OCI-LY7 (cell line): Measurements from ENCODE around the gene TULP4. TPM values are rescaled to one million over a fixed set of nuclear protein-coding genes. Genes with fewer than 3 reads are reported as not detected.

ENCODE experiments used
- BruUV-seq: library from RNA; stranded (reverse); fragments of 400-500 nt; replicated peaks from 2 replicates; lab custom pipeline; 2021; lab: Mats Ljungman, UMichigan
- CTCF ChIA-PET: fragments of 300-600 bp; sonication (Branson Sonifier 250); formaldehyde crosslinking; loops from one replicate; lab custom pipeline; 2022; ENCODE audit warnings: antibody characterized with exemption; ENCODE audit not compliant: unreplicated experiment; lab: Charles Lee
- POLR2A ChIA-PET: fragments of 300-600 bp; sonication (Branson Sonifier 250); formaldehyde crosslinking; loops from one replicate; lab custom pipeline; 2022; ENCODE audit warnings: antibody characterized with exemption; lab: Charles Lee
- DNase-seq: peaks from one replicate; pipeline ENCODE4 v3.0.0-alpha.2; 2015; ENCODE audit warnings: low spot score
- H2AFZ ChIP-seq: fragments of 200-600 bp; sonication (generic), shearing (Covaris generic); 2 replicates; pipeline ENCODE4 v1.6.1; 2014; ENCODE audit warnings: mild to moderate bottlenecking, antibody characterized with exemption, low read length, moderate library complexity
- H3K27ac ChIP-seq: fragments of 200-600 bp; sonication (generic); 2 replicates; pipeline ENCODE4 v1.5.1; 2014; ENCODE audit warnings: mixed run types, low read depth, mild to moderate bottlenecking, moderate library complexity, low read length, inconsistent platforms; ENCODE audit not compliant: poor library complexity, severe bottlenecking
- H3K36me3 ChIP-seq: fragments of 200-600 bp; sonication (generic); 2 replicates; pipeline ENCODE4 v1.6.1; 2014; ENCODE audit warnings: mild to moderate bottlenecking, antibody characterized with exemption, low read length, moderate library complexity, mixed read lengths; ENCODE audit not compliant: insufficient read depth
- H3K4me1 ChIP-seq: fragments of 200-600 bp; sonication (generic); 2 replicates; pipeline ENCODE4 v1.5.1; 2014; ENCODE audit warnings: mild to moderate bottlenecking, low read length; ENCODE audit not compliant: insufficient read depth, poor library complexity, severe bottlenecking
- H3K4me2 ChIP-seq: fragments of 200-600 bp; sonication (generic); 2 replicates; pipeline ENCODE4 v1.6.1; 2014; ENCODE audit warnings: mild to moderate bottlenecking, low read length
- H3K4me3 ChIP-seq: fragments of 200-600 bp; sonication (generic); 2 replicates; pipeline ENCODE4 v1.5.1; 2014; ENCODE audit warnings: mild to moderate bottlenecking, low read depth, low read length; ENCODE audit not compliant: poor library complexity, severe bottlenecking
- H3K79me2 ChIP-seq: fragments of 200-600 bp; sonication (generic); 2 replicates; pipeline ENCODE4 v1.6.1; 2016; ENCODE audit warnings: low read depth, mild to moderate bottlenecking, low read length, moderate library complexity, mixed read lengths; ENCODE audit not compliant: insufficient read depth
- H3K9me2 ChIP-seq: fragments of 200-600 bp; sonication (generic); 2 replicates; pipeline ENCODE4 v1.6.1; 2016; ENCODE audit warnings: mild to moderate bottlenecking, low read length, mixed read lengths; ENCODE audit not compliant: insufficient read depth
- H3K9me3 ChIP-seq: fragments of 200-600 bp; sonication (generic); 2 replicates; pipeline ENCODE4 v1.6.1; 2014; ENCODE audit warnings: mild to moderate bottlenecking, mixed run types, low read length, mixed read lengths
- H4K20me1 ChIP-seq: fragments of 200-600 bp; sonication (generic); 2 replicates; pipeline ENCODE4 v1.6.1; 2014; ENCODE audit warnings: mild to moderate bottlenecking, antibody characterized with exemption, low read length, moderate library complexity, mixed read lengths; ENCODE audit not compliant: insufficient read depth
- EZH2phosphoT487 ChIP-seq: fragments of 200-600 bp; sonication (generic); IDR thresholded peaks from 2 replicates; pipeline ENCODE4 v1.6.1; 2018; ENCODE audit warnings: low read depth, borderline replicate concordance, mild to moderate bottlenecking, mixed run types, antibody characterized with exemption, low read length, moderate library complexity, mixed read lengths
- intact Hi-C: fragments of 100-400 bp; cut with micrococcal nuclease; formaldehyde crosslinking; loops from one replicate; pipeline ENCODE4 v1.10.0; 2022; ENCODE audit not compliant: unreplicated experiment
- total RNA-seq, 2 experiments: library from RNA; depleted of rRNA in 1 of 2; stranded (reverse); fragments of >200 nt in 1 of 2; shearing (Covaris generic) in 1 of 2; gene quantifications; 2 replicates each; pipeline ENCODE4 v1.2.3, GENCODE V29; 2014 to 2022
- TF ChIP-seq, protein P1 (sequence below): fragments of 200-600 bp; sonication (generic); conservative IDR thresholded peaks from 2 replicates; pipeline ENCODE4 v1.5.1; 2014; ENCODE audit warnings: mild to moderate bottlenecking, antibody characterized with exemption, low read length, moderate library complexity, mixed read lengths

TULP4 gene
- total RNA-seq, 2 experiments from 2014 or later = 62.1 to 64.8 TPM

DNA sequence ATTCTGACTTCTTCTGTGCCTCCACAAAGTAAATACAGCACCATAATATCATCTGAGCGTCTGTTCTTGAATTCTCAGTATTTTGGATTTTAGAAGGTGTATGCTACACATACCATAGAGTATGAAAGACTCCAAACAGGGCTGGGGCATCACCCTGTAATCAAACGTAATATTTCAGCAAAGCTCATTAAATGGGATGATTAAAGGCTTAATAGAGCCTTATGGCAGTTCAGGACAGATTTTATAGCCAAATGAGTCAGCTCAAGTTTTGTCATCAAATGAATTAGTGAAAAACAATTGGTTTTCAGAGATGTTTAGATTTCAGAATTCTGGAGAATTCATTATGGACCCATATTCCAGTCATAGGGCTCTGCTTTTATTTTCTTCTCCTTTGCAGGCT is 68.9 kb downstream of the TULP4 start:
- intact Hi-C loops = no loop called here
- no peak for DNase-seq
- Histone ChIP-seq H3K4me3 (no peak overlapping the region), H3K4me1 (no peaks in the 10 kb centered on the region), H3K36me3 (no peaks in the 10 kb centered on the region), H3K27ac (no peak overlapping the region), H4K20me1 (no peaks in the 10 kb centered on the region), H3K9me2 (no peaks in the 10 kb centered on the region), H2AFZ (no peak overlapping the region), H3K4me2 (no peak overlapping the region), H3K79me2 (no peaks in the 10 kb centered on the region), H3K9me3 (no peaks in the 10 kb centered on the region)
- TF ChIP-seq, protein P1, sequence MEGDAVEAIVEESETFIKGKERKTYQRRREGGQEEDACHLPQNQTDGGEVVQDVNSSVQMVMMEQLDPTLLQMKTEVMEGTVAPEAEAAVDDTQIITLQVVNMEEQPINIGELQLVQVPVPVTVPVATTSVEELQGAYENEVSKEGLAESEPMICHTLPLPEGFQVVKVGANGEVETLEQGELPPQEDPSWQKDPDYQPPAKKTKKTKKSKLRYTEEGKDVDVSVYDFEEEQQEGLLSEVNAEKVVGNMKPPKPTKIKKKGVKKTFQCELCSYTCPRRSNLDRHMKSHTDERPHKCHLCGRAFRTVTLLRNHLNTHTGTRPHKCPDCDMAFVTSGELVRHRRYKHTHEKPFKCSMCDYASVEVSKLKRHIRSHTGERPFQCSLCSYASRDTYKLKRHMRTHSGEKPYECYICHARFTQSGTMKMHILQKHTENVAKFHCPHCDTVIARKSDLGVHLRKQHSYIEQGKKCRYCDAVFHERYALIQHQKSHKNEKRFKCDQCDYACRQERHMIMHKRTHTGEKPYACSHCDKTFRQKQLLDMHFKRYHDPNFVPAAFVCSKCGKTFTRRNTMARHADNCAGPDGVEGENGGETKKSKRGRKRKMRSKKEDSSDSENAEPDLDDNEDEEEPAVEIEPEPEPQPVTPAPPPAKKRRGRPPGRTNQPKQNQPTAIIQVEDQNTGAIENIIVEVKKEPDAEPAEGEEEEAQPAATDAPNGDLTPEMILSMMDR = no peak
- no peak for TF ChIP-seq EZH2phosphoT487
- ChIA-PET POLR2A (interaction anchor here (1.0 kb wide), 1 partner anchor 316 kb away, joined by 3 read pairs; no protein-coding TSS in a partner anchor), CTCF (no interaction called here)
- no TSS peak for BruUV-seq

DNA sequence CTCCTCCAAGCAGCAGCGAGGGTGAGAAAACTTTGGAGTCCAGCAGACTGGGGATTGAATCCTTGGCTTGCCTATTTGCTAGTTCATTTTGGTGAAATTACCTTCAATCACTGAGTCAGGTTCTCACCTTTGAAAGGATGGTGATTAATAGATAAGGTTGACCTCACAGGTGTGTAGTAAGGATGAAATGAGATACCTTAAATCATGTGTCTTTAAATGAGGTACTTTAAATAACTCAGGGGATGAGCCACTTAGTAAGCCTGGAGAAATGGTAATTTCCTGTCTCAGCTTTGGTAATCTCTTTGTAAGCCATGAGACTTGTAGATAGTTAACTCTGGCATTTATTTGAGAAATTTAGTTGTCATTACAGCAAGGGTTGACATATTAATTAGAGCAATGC is 70.2 kb downstream of the TULP4 start:
- ChIA-PET POLR2A (no interaction called here), CTCF (no interaction called here)
- no peak overlapping the region for H3K4me3 ChIP-seq
- H3K9me3 ChIP-seq = no peaks in the 10 kb centered on the region
- BruUV-seq = no TSS peak
- H4K20me1 ChIP-seq = no peaks in the 10 kb centered on the region
- no peak overlapping the region for H3K27ac ChIP-seq
- no peak overlapping the region for H3K4me2 ChIP-seq
- no peaks in the 10 kb centered on the region for H3K4me1 ChIP-seq
- no peak overlapping the region for H2AFZ ChIP-seq
- no peak for DNase-seq
- H3K79me2 ChIP-seq = no peaks in the 10 kb centered on the region
- intact Hi-C loops = no loop called here
- H3K9me2 ChIP-seq = no peaks in the 10 kb centered on the region
- H3K36me3 ChIP-seq = no peaks in the 10 kb centered on the region
- no peak for TF ChIP-seq EZH2phosphoT487
- TF ChIP-seq, protein P1 = no peak

DNA sequence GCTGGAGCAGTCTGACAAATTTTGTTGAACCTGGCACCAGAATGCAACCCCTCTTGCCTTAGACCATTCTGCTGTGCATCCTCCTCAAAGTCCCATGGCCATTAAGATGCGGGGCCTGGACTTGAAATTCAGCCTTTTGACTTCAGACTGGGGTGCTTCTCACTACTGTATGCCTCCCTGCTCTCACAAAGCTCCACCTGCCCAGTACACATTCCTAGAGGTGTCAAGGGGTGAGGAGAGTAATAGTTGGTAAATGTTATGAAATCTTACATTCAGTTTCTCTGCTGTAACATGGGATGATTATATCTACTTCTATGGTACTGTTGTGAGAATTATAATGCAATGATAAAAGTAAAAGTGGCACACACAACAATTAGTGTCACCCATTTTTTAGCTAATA is 70.8 kb downstream of the TULP4 start:
- no peak overlapping the region for H3K4me3 ChIP-seq
- intact Hi-C loops = no loop called here
- no peaks in the 10 kb centered on the region for H4K20me1 ChIP-seq
- H3K4me2 ChIP-seq = no peak overlapping the region
- no peak overlapping the region for H3K27ac ChIP-seq
- no peak for TF ChIP-seq EZH2phosphoT487
- TF ChIP-seq, protein P1 = no peak
- CTCF ChIA-PET = no interaction called here
- DNase-seq = no peak
- no peaks in the 10 kb centered on the region for H3K79me2 ChIP-seq
- H3K4me1 ChIP-seq = no peaks in the 10 kb centered on the region
- no peak overlapping the region for H2AFZ ChIP-seq
- POLR2A ChIA-PET = interaction anchor here (1.3 kb wide), 1 partner anchor 18 kb away, joined by 4 read pairs; no protein-coding TSS in a partner anchor
- H3K36me3 ChIP-seq = no peaks in the 10 kb centered on the region
- BruUV-seq = no TSS peak
- no peaks in the 10 kb centered on the region for H3K9me2 ChIP-seq
- H3K9me3 ChIP-seq = no peaks in the 10 kb centered on the region
